Choroid plexus epithelial cell (primary cell): ENCODE results near the gene SPRR2G.
"Not testable (repeated sequence)": the region's sequence is repeated elsewhere in the genome, so short reads cannot be mapped to it uniquely, and the experiment has no call there.

Experiments
- DNase-seq: peaks from one replicate; pipeline ENCODE4 v3.0.0-alpha.2; 2010; ENCODE audit warnings: low read depth
- H3K4me3 ChIP-seq: 2 replicates; pipeline ENCODE4 v1.5.1; 2011; ENCODE audit warnings: low read depth, mild to moderate bottlenecking, control low read depth, low read length, moderate library complexity
- CTCF ChIP-seq: conservative IDR thresholded peaks from 2 replicates; pipeline ENCODE4 v1.5.1; 2011; ENCODE audit warnings: low read depth, mild to moderate bottlenecking, control low read depth, inconsistent platforms, low read length, moderate library complexity

SPRR2G gene

GRCh38 chr1:153119491-153119971, 31.2 kb downstream of the SPRR2G start:
- DNase-seq, result no peak
- H3K4me3 ChIP-seq, result no peak overlapping the region
- TF ChIP-seq CTCF, result no peak

GRCh38 chr1:153115264-153115663, 35.4 kb downstream of the SPRR2G start:
- H3K4me3 ChIP-seq, DNase-seq: not testable (repeated sequence)

GRCh38 chr1:153113416-153113815, 37.3 kb downstream of the SPRR2G start, which contains the start of gene SPRR2F:
SPRR2F (minus strand) TSS chr1:153113516; CDS start chr1:153112733, 783 bp downstream.
- TF ChIP-seq CTCF, result no peak
- no peak within 1 kb of the TSS for H3K4me3 ChIP-seq
- no peak for DNase-seq

- DNase-seq, H3K4me3 ChIP-seq: not testable (repeated sequence)
These were observed 38.2 kb downstream of the SPRR2G start for GRCh38 chr1:153112454-153112853.

- H3K4me3 ChIP-seq, result no peak overlapping the region
- no peak for DNase-seq
- TF ChIP-seq CTCF, result no peak
These were observed 50.4 kb downstream of the SPRR2G start for GRCh38 chr1:153100245-153100644.
